SK-N-SH (cell line): Measurements from ENCODE around the gene MEF2D. TPM values are rescaled to one million over a fixed set of nuclear protein-coding genes. Genes with fewer than 3 reads are reported as not detected.

ENCODE experiments used
- CTCF ChIA-PET: fragments of 300-600, 350-600 bp; formaldehyde crosslinking; extraction: SDS; loops from one replicate; lab custom pipeline; 2021; lab: Yijun Ruan, JAX
- POLR2A ChIA-PET: fragments of 350-600 bp; sonication (Branson Sonifier 250); formaldehyde crosslinking; extraction: SDS; loops from one replicate; lab custom pipeline; 2020; ENCODE audit warnings: antibody characterized with exemption, inconsistent platforms; lab: Yijun Ruan, JAX
- DNase-seq: peaks from one replicate; pipeline ENCODE4 v3.0.0; 2012
- H2AFZ ChIP-seq: fragments of 200-600 bp; sonication (generic); 2 replicates; pipeline ENCODE4 v1.8.1; 2016; ENCODE audit warnings: antibody characterized with exemption, mild to moderate bottlenecking, low read depth
- H3F3A ChIP-seq: fragments of 200-600 bp; sonication (generic); replicated peaks from 2 replicates; pipeline ENCODE3; 2016; ENCODE audit warnings: antibody characterized with exemption, mild to moderate bottlenecking; ENCODE audit not compliant: insufficient read depth
- H3K27ac ChIP-seq, 2 experiments: fragments of 200-500 bp in 1 of 2; fragments of 200-600 bp in 1 of 2; sonication (Bioruptor generic) in 1 of 2; sonication (generic), shearing (Covaris generic) in 1 of 2; 2 replicates each; pipeline versions ENCODE4 v1.5.1 to v1.6.1; 2014 to 2016; ENCODE audit warnings: low read depth in 2 of 2, inconsistent platforms in 1 of 2, low read length in 1 of 2, mild to moderate bottlenecking in 1 of 2, mixed read lengths in 1 of 2
- H3K27me3 ChIP-seq: fragments of 200-600 bp; sonication (generic), shearing (Covaris generic); 2 replicates; pipeline ENCODE4 v1.6.1; 2016; ENCODE audit warnings: mixed run types; ENCODE audit not compliant: insufficient read depth
- H3K36me3 ChIP-seq, 2 experiments: fragments of 200-500 bp in 1 of 2; fragments of 200-600 bp in 1 of 2; sonication (Bioruptor generic) in 1 of 2; sonication (generic) in 1 of 2; replicated peaks in 1 of 2; 2 replicates each; pipeline versions ENCODE3 to v1.5.1; 2014 to 2016; ENCODE audit warnings: low read length in 1 of 2, mild to moderate bottlenecking in 1 of 2; ENCODE audit not compliant: insufficient read depth in 2 of 2, control insufficient read depth in 1 of 2
- H3K4me1 ChIP-seq, 2 experiments: fragments of 200-500 bp in 1 of 2; fragments of 200-600 bp in 1 of 2; sonication (Bioruptor generic) in 1 of 2; sonication (generic), shearing (Covaris generic) in 1 of 2; 2 replicates each; pipeline versions ENCODE4 v1.5.1 to v1.6.1; 2014 to 2016; ENCODE audit warnings: low read depth in 1 of 2, low read length in 1 of 2, mixed run types in 1 of 2; ENCODE audit not compliant: insufficient read depth in 2 of 2, control insufficient read depth in 1 of 2
- H3K4me2 ChIP-seq: fragments of 200-600 bp; sonication (generic), shearing (Covaris generic); 2 replicates; pipeline ENCODE4 v1.6.1; 2017; ENCODE audit warnings: mixed run types
- H3K4me3 ChIP-seq, 2 experiments: fragments of 200-500 bp in 1 of 2; fragments of 200-600 bp in 1 of 2; sonication (Bioruptor generic) in 1 of 2; sonication (generic), shearing (Covaris generic) in 1 of 2; 2 replicates each; pipeline versions ENCODE4 v1.5.1 to v1.8.1; 2014 to 2016; ENCODE audit warnings: low read depth in 2 of 2, inconsistent platforms in 1 of 2, low read length in 1 of 2, mild to moderate bottlenecking in 1 of 2, mixed read lengths in 1 of 2, moderate library complexity in 1 of 2
- H3K79me2 ChIP-seq: fragments of 200-600 bp; sonication (generic); 2 replicates; pipeline ENCODE4 v1.8.1; 2017; ENCODE audit warnings: mild to moderate bottlenecking; ENCODE audit not compliant: insufficient read depth
- H3K9ac ChIP-seq: fragments of 200-600 bp; sonication (generic); 2 replicates; pipeline ENCODE4 v1.6.1; 2017; ENCODE audit warnings: mixed run types
- H3K9me2 ChIP-seq: fragments of 200-600 bp; sonication (generic); 2 replicates; pipeline ENCODE4 v1.6.1; 2017; ENCODE audit warnings: mixed run types
- H3K9me3 ChIP-seq: fragments of 200-600 bp; sonication (generic); 2 replicates; pipeline ENCODE4 v1.6.1; 2017; ENCODE audit warnings: mixed run types, mild to moderate bottlenecking, moderate library complexity
- H4K20me1 ChIP-seq: fragments of 200-600 bp; sonication (generic); 2 replicates; pipeline ENCODE4 v1.6.1; 2017; ENCODE audit warnings: mild to moderate bottlenecking, mixed run types; ENCODE audit not compliant: insufficient read depth
- CHD2 ChIP-seq: fragments of 150-350 bp; IDR thresholded peaks from 2 replicates; pipeline ENCODE4 v1.6.1; 2018; ENCODE audit warnings: low read length; ENCODE audit not compliant: partially characterized antibody
- EP300 ChIP-seq, 2 experiments: IDR thresholded peaks; 2 replicates each; pipeline versions ENCODE4 v1.4.0 to v1.6.1; 2012; ENCODE audit warnings: borderline replicate concordance in 1 of 2, low read depth in 1 of 2, low read length in 1 of 2
- FOXJ3 ChIP-seq: sonication (generic); formaldehyde crosslinking; IDR thresholded peaks from 2 replicates; pipeline ENCODE4 v1.5.1; 2020; ENCODE audit warnings: mild to moderate bottlenecking, missing genetic modification reagents
- FOXM1 ChIP-seq: IDR thresholded peaks from 2 replicates; pipeline ENCODE4 v1.4.0; 2012; ENCODE audit warnings: low read depth, mild to moderate bottlenecking
- GABPA ChIP-seq: IDR thresholded peaks from 2 replicates; pipeline ENCODE4 v1.4.0; 2012; ENCODE audit warnings: low read depth, mild to moderate bottlenecking
- JUND ChIP-seq: IDR thresholded peaks from 2 replicates; pipeline ENCODE4 v1.4.0; 2012
- MEF2A ChIP-seq: IDR thresholded peaks from 2 replicates; pipeline ENCODE4 v1.4.0; 2012; ENCODE audit warnings: low read depth, borderline replicate concordance
- NRF1 ChIP-seq: IDR thresholded peaks from 2 replicates; pipeline ENCODE4 v1.6.1; 2012; ENCODE audit warnings: low read depth, mild to moderate bottlenecking, low read length
- RCOR1 ChIP-seq: fragments of 150-350 bp; IDR thresholded peaks from 2 replicates; pipeline ENCODE4 v1.6.1; 2017; ENCODE audit warnings: antibody characterized with exemption, low read length
- SIN3A ChIP-seq: IDR thresholded peaks from 2 replicates; pipeline ENCODE4 v1.6.1; 2012; ENCODE audit warnings: low read depth, mild to moderate bottlenecking, low read length, moderate library complexity, borderline replicate concordance
- SMC3 ChIP-seq: IDR thresholded peaks from 2 replicates; pipeline ENCODE4 v1.6.1; 2012; ENCODE audit warnings: low read depth, low read length, improper control_type of control experiment
- TEAD4 ChIP-seq: IDR thresholded peaks from 2 replicates; pipeline ENCODE4 v1.4.0; 2012; ENCODE audit warnings: mild to moderate bottlenecking, borderline replicate concordance; ENCODE audit not compliant: insufficient read depth
- USF1 ChIP-seq: IDR thresholded peaks from 2 replicates; pipeline ENCODE4 v1.4.0; 2012; ENCODE audit warnings: low read depth, borderline replicate concordance
- WGBS: methylation state at CpG from one replicate; pipeline ENCODE4 v1.1.6; 2017; ENCODE audit warnings: low lambda C conversion rate; 5-methylcytosine and 5-hydroxymethylcytosine counted together
- polyA plus RNA-seq, 3 experiments: library from polyadenylated mRNA; depleted of rRNA; stranded (reverse); fragments of >200 nt; gene quantifications; 2 replicates each; pipeline ENCODE4 v1.2.3, GENCODE V29; 2012
- TF ChIP-seq, protein P1 (sequence below): fragments of 150-350 bp; IDR thresholded peaks from 2 replicates; pipeline ENCODE4 v1.6.1; 2016; ENCODE audit warnings: mild to moderate bottlenecking, low read depth, low read length
- TF ChIP-seq, protein P2 (sequence below): fragments of 150-350 bp; IDR thresholded peaks from 2 replicates; pipeline ENCODE4 v1.6.1; 2017; ENCODE audit warnings: antibody characterized with exemption, low read length, low read depth, borderline replicate concordance
- TF ChIP-seq, protein P3 (sequence below): IDR thresholded peaks from 2 replicates; pipeline ENCODE4 v1.4.0; 2012; ENCODE audit warnings: low read depth

MEF2D gene
- polyA plus RNA-seq, 1 of the 3 experiments (the other 2 are of a cell fraction): 14.3 TPM

DNA sequence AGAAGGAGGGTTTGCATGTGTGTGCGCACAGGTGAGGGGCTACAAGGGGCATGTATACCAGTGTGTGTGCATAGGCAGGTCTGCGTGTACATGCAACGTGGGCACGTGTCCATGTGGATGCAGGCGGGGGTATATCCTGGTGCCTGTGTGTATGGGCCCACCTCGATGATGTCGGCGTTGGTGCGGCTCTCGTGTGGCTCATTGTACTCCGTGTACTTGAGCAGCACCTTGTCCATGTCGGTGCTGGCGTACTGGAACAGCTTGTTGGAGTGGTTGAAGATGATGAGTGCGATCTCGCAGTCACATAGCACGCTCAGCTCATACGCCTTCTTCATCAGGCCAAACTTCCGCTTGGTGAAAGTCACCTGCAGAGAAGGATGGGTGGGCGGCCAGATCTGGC lies 18.3 kb downstream of the MEF2D start:
- no peak for DNase-seq
- Histone ChIP-seq H3K9ac (no peak overlapping the region), H3K4me2 (no peak overlapping the region), H3K36me3 (peaks cover 28 to 57% of the 10 kb centered on the region in 2 experiments), H3F3A (peaks cover 4% of the 10 kb centered on the region), H3K79me2 (peaks cover 65% of the 10 kb centered on the region), H3K9me3 (no peaks in the 10 kb centered on the region), H3K4me3 (no peak overlapping the region), H3K27me3 (no peaks in the 10 kb centered on the region), H2AFZ (no peak overlapping the region), H4K20me1 (peaks cover 81% of the 10 kb centered on the region), H3K27ac (no peak overlapping the region), H3K4me1 (peaks cover 3 to 5% of the 10 kb centered on the region in 2 experiments; a peak in 1 of 4 replicates), H3K9me2 (no peaks in the 10 kb centered on the region)
- 94% methylated on average over 13 of the region's 19 CpGs for whole genome bisulfite sequencing
- POLR2A ChIA-PET: no interaction called here
- no peak for TF ChIP-seq SIN3A
- TF ChIP-seq USF1: no peak
- TF ChIP-seq, protein P1, sequence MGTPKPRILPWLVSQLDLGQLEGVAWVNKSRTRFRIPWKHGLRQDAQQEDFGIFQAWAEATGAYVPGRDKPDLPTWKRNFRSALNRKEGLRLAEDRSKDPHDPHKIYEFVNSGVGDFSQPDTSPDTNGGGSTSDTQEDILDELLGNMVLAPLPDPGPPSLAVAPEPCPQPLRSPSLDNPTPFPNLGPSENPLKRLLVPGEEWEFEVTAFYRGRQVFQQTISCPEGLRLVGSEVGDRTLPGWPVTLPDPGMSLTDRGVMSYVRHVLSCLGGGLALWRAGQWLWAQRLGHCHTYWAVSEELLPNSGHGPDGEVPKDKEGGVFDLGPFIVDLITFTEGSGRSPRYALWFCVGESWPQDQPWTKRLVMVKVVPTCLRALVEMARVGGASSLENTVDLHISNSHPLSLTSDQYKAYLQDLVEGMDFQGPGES: no peak
- no peak for TF ChIP-seq CHD2
- TF ChIP-seq, protein P2, sequence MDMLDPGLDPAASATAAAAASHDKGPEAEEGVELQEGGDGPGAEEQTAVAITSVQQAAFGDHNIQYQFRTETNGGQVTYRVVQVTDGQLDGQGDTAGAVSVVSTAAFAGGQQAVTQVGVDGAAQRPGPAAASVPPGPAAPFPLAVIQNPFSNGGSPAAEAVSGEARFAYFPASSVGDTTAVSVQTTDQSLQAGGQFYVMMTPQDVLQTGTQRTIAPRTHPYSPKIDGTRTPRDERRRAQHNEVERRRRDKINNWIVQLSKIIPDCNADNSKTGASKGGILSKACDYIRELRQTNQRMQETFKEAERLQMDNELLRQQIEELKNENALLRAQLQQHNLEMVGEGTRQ: no peak
- TF ChIP-seq SMC3: no peak
- no peak for TF ChIP-seq NRF1
- no peak for TF ChIP-seq FOXM1
- CTCF ChIA-PET: interaction anchor here (1.1 to 3.9 kb wide), 6 partner anchors 9 to 126 kb away, joined by 3 to 50 read pairs (median 10); partner anchors contain the start of gene MEF2D

DNA sequence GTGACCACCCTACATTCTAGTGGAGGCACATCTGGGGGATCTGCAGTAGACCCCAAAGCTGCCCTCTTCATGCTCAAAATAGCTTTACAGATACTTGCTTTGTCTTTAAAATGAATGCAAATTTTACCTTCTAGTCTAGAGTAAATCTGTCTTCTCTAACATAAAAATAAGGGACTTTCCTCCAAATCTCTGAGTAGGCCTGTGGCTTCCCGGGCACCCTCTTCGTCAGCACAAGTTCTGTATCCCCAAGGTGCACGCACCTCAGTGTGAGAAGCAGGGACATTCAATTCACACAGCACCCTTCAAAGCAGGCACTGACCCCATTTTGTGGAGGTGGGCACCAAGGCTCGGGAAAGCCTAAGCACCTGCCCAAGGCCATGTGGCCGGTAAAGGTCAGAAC lies 19.0 kb downstream of the MEF2D start:
- peaks cover 0 to 5% of the 10 kb centered on the region in 2 experiments; a peak in 1 of 4 replicates for H3K4me1 ChIP-seq
- CTCF ChIA-PET: interaction anchor here (0.7 to 3.9 kb wide), 22 partner anchors 10 to 848 kb away, joined by 3 to 50 read pairs (median 8); partner anchors contain the start of gene MEF2D
- peaks cover 81% of the 10 kb centered on the region for H4K20me1 ChIP-seq
- peaks cover 4% of the 10 kb centered on the region for H3F3A ChIP-seq
- no peak overlapping the region for H3K4me2 ChIP-seq
- no peak for DNase-seq
- H3K9ac ChIP-seq: no peak overlapping the region
- no peak overlapping the region for H3K4me3 ChIP-seq
- H2AFZ ChIP-seq: no peak overlapping the region
- no peaks in the 10 kb centered on the region for H3K9me2 ChIP-seq
- H3K9me3 ChIP-seq: no peaks in the 10 kb centered on the region
- peaks cover 28 to 64% of the 10 kb centered on the region in 2 experiments for H3K36me3 ChIP-seq
- POLR2A ChIA-PET: no interaction called here
- H3K27me3 ChIP-seq: no peaks in the 10 kb centered on the region
- H3K27ac ChIP-seq: no peak overlapping the region
- peaks cover 57% of the 10 kb centered on the region for H3K79me2 ChIP-seq
- 96% methylated on average over 3 of the region's 5 CpGs for whole genome bisulfite sequencing
- TF ChIP-seq SIN3A (no peak), FOXJ3 (CRISPR knock-in tag) (no peak), TEAD4 (no peak), MEF2A (no peak), CHD2 (no peak), SMC3 (no peak), USF1 (no peak), EP300 (IDR thresholded peaks at IDR 0.05; ENCODE audit: borderline replicate concordance in 1 of 2, low read depth in 1 of 2, low read length in 1 of 2) (no peak), JUND (no peak), GABPA (no peak), RCOR1 (no peak)
- TF ChIP-seq, protein P3, sequence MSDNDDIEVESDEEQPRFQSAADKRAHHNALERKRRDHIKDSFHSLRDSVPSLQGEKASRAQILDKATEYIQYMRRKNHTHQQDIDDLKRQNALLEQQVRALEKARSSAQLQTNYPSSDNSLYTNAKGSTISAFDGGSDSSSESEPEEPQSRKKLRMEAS: no peak
- TF ChIP-seq, protein P2: no peak
- TF ChIP-seq, protein P1: no peak
